Measurements from ENCODE around the gene POU4F1.

Gene POU4F1

DNA sequence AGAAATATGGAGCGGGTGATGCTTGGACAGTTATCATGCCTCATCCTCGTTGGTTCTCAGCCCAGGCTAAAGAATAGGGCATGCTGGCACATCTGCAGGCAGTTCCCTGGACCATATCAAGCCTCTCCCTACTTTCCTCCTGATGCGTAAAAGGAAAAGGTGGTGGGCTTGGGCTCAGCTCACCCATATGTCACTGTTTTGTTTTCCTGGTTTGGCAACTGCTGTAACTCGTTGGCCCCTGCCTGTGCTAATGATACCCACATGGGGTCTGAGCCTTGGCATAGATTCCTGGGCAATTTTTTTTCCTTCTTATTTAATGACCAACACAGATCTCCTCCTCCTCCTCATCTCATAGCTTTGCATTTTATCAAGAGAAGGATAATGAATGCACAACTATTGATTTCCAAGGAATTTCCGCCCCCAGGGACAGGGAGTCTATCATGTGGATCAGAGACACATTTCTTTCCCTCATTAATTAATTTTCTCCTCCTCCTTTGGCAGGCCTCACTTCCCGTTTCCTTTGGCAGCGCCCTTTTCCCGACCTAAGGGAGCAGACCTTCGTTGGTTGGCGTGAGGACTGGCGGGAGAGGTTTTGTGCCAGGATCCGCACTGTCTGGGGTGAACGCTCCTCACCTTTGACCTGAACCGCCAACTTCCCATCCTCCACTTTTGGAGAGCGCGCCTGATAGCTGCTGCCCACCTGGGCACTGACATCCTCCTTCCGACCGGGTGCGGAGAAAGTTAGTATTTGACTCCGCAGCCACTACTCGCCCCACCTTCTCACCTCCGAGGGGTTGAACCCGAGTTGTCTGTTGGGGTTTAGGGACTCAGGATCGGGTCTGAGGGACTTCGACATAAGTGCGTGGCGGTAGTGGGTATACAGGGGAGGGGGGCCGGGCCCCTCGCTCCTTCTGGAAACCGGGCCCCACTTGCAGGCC, 3.4 kb upstream of the POU4F1 start:
- DNase-seq (ENCODE audit: low spot score), result no peak

DNA sequence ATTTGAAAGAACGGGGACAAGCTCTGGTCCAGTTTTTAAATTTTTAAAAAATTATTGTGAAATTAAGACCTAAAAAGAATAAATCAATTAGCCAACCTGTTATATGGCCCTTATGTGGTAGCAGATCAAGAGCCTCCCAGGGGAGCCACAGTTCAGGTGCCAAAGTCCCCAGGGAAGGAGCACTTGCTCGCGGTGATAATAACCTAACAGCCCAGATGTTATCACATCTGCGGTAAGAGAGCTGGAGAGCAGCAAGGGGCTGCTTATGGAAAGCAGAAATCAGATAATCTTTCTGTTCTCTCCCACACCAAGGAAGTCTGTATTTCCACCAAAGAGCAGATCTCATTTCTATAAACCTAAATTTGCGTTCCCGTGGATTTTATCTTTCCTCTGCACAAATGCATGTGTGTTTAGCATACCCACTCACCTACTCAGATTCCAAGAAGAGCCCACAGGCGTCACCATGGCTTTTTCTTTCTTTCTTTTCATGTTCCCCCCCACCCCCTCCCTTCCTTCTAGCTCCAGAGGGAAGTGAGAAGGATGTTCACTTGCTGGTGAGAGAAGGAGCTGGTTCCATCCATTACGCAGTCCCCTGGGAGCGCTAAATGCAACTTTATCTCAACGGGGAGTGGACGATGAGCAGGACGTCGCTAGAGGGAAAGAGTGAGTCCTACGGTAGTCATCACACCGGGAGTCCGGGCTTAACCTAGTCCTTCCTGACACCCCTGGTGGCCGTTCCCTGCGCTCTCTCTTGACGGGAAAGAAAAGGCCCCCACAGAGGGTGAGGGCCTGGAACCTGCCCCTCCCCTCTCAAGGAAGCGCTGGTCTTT, 1.6 kb upstream of the POU4F1 start:
- DNase-seq (ENCODE audit: low spot score), result no peak

DNA sequence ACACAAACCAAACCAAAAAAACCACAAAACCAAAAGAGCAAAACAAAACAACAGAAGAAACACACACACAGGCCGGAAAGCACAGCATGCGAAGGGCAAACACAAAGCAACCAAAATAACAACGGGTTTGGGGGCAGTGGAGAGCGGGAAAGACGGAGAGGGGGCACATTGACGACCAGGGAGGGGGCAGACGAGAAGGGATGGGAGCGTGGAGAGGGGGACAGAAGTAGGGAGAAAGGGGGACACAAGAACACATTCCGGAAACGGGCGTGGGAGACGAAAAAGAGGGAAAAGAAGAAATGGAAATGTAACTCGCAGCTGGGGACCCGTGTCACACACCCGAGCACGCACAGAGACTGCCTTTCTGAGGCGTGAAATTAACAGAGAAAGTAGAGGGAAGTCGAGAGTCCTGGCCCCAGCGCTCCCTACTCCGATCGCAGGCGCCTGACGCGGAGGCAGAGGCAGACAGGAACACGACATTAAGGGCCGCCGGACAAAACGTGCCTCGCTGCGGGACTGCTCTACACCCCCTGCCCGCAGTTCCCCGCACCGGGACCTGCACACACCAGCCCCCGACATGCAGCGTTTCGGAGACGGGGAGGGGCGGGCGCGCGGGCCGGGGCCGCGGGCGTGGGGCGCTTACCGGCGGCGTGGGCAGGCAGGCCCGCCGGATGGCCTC, 652 bp downstream of the POU4F1 start:
- DNase-seq (ENCODE audit: low spot score), result no peak

GRCh38 chr13:78601874-78602560, 1.3 kb downstream of the POU4F1 start:
- no peak for DNase-seq (ENCODE audit: low spot score)

GRCh38 chr13:78601124-78601873, 2.1 kb downstream of the POU4F1 start:
- DNase-seq (ENCODE audit: low spot score), result no peak

- no peak for DNase-seq (ENCODE audit: low spot score)
Observed at GRCh38 chr13:78600280-78600883, 3.0 kb downstream of the POU4F1 start.

DNA sequence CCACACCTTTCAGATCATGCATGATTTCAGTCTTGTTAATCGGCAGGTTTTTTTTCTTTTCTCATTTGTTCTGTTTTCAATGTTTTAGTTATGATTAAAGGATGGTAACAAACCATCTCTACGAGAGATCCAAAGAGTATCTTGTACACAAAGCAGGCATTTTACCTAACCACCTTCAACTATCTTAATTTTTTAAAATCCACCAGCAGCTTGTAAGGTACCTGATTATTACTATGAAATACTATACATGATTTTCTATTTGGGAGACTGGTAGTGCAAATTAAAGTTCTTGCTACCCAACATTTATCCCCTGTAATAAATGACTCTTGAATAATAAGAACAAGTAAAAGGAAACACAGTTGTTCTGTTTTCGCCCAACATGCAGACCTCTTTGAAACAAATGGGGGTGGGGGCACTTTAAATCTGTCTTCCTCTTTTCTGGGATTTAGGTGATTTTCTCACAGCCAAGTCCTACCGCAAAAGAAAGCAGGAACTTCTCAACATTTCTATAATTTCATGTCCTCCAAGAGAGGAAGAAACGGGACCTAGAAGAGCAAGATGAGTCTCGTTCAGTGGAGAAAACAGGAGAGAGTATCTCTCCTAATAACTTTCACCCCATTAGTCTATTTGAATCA, 3.6 kb downstream of the POU4F1 start:
- DNase-seq (ENCODE audit: low spot score), result no peak

DNA sequence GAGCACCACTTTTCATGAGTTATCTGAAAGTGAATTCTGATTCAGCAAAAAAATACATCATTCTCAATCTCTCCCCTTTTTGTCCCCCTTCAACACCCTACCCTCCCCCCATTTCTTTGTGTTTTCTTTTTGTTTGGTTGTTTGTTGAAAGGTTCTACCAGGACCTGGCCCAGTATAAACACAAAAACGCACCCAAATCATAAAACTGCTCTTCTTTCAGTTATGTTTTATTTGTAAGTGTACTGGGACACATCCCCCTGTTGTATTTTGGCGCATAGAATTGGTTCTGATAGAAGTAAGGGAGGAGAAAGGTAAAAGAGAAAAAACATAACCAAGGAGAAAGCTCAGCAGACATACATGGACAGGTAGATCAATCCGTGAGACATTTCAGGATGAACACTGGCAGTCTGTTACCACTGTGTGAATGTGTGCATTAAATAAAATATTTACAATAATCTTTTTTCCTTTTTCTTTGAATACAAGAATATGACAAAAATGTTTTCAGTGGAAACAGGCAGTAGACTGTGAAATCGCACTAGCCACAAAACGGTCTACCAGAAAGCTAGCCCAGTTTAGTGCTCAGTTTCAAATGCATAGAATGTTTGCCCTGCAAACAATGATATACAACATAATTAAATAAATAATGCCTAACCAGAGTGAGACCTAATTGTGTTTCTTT, 4.2 kb downstream of the POU4F1 start:
- no peak for DNase-seq (ENCODE audit: low spot score)

- DNase-seq (ENCODE audit: low spot score), result no peak
Observed at GRCh38 chr13:78598116-78598781, 5.1 kb downstream of the POU4F1 start.

DNA sequence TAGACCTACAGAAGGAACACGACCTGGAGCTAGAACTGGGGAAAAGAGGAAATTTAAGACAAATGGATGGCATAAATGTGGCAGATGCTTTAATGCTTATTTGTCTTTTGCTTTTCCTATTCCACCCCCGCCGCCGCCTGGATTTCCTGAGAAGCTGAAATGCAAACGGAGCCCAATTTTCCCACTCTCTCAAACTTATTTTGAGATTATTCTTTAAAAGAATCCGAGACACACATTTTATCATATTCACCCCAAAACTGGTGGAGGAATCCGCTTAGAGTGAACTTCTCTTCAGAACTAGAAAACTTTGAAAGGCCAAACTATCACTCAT, 5.8 kb downstream of the POU4F1 start:
- no peak for DNase-seq (ENCODE audit: low spot score)

GRCh38 chr13:78596736-78597601, 6.4 kb downstream of the POU4F1 start:
- no peak for DNase-seq (ENCODE audit: low spot score)

- DNase-seq (ENCODE audit: low spot score), result no peak
Observed at GRCh38 chr13:78596399-78596735, 7.0 kb downstream of the POU4F1 start.

- peak; percentile 15 for DNase-seq (ENCODE audit: low spot score)
Observed at GRCh38 chr13:78595495-78596398, 7.6 kb downstream of the POU4F1 start.

- DNase-seq (ENCODE audit: low spot score), result no peak
Observed at GRCh38 chr13:78594456-78594975, 8.8 kb downstream of the POU4F1 start.

GRCh38 chr13:78593652-78594455, 9.5 kb downstream of the POU4F1 start:
- DNase-seq (ENCODE audit: low spot score), result no peak

DNA sequence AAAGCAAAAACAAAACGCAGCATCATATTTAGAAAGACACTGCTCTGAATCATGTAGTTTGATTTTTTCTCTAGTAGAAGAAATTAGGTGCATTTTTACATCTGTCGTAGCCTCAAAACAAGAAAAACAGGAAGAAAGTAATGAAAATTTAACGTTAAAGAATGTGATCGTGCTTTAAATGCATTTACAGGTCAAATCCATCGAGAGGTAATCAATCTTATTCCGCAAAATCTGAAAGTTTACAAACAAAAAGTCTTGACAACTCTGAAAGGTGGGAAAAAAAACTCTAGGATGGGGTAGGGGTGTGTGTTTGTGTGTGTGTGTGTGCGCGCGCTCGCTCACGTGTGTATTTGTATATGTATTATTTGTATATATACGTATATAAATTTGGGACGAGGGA, 10.2 kb downstream of the POU4F1 start:
- no peak for DNase-seq (ENCODE audit: low spot score)

All from activated CD4-positive, alpha-beta T cell treated with anti-CD3 and anti-CD28 coated beads, Interleukin-2, Interleukin-4, amounts not matched to agents 100 ng/mL and 50 ng/mL, durations not matched to agents 16 hours and 8 hours (primary cell).